Tibial nerve (tissue), 4 donors: Measurements from ENCODE around the gene CD163L1.

Source experiments
- CTCF ChIP-seq, 5 experiments: fragments of 200-600 bp in 3 of 5; fragments of 450-650 bp in 2 of 5; sonication (generic) in 3 of 5; IDR thresholded peaks; one replicate each; pipeline ENCODE4 v1.5.1; 2016 to 2019; ENCODE audit warnings: antibody characterized with exemption in 5 of 5, mild to moderate bottlenecking in 3 of 5, moderate library complexity in 2 of 5
- EP300 ChIP-seq, 2 donors: sonication (generic); formaldehyde crosslinking; IDR thresholded peaks; one replicate each; pipeline ENCODE4 v1.6.1; 2017; ENCODE audit warnings: antibody characterized with exemption in 2 of 2, mild to moderate bottlenecking in 1 of 2
- POLR2A ChIP-seq, 2 donors: fragments of 450-650 bp; IDR thresholded peaks; one replicate each; pipeline ENCODE4 v1.6.1; 2017; ENCODE audit warnings: antibody characterized with exemption in 2 of 2, mild to moderate bottlenecking in 2 of 2, moderate library complexity in 2 of 2

GRCh38 chr12:7485095-7485494 is 41.1 kb upstream of the CD163L1 start:
- TF ChIP-seq EP300 (IDR thresholded peaks at IDR 0.05) (no peak), CTCF (IDR thresholded peaks at IDR 0.05) (no peak), POLR2A (IDR thresholded peaks at IDR 0.05) (no peak)
